PC-3 (cell line): Measurements from ENCODE around the gene AIRE. TPM values are rescaled to one million over a fixed set of nuclear protein-coding genes. Genes with fewer than 3 reads are reported as not detected.

Source experiments
- ATAC-seq: fragments of 200-7000 bp; cut with Tn5 transposase; 2 replicates; pipeline ENCODE4 v1.9.1; 2020; ENCODE audit warnings: mild to moderate bottlenecking, moderate library complexity
- BruUV-seq: library from RNA; stranded (reverse); fragments of 400-500 nt; replicated peaks from 2 replicates; lab custom pipeline; 2021; lab: Mats Ljungman, UMichigan
- CTCF ChIA-PET: fragments of 300-600 bp; sonication (Branson Sonifier 250); formaldehyde crosslinking; loops from one replicate; lab custom pipeline; 2022; ENCODE audit warnings: antibody characterized with exemption; lab: Charles Lee
- POLR2A ChIA-PET: fragments of 300-600 bp; sonication (Branson Sonifier 250); formaldehyde crosslinking; loops from one replicate; lab custom pipeline; 2022; ENCODE audit warnings: antibody characterized with exemption; ENCODE audit not compliant: unreplicated experiment; lab: Charles Lee
- DNase-seq: peaks from one replicate; pipeline ENCODE4 v3.0.0-alpha.2; 2015
- H2AFZ ChIP-seq: fragments of 300-600 bp; sonication (generic); 2 replicates; pipeline ENCODE4 v1.6.0; 2016; ENCODE audit warnings: antibody characterized with exemption, low read length
- H3F3A ChIP-seq: fragments of 300-600 bp; sonication (generic); one replicate; pipeline ENCODE4 v1.6.0; 2017; ENCODE audit warnings: antibody characterized with exemption, low read length, control low read depth, mild to moderate bottlenecking; ENCODE audit not compliant: unreplicated experiment
- H3K27ac ChIP-seq: fragments of 300-600 bp; sonication (generic); 2 replicates; pipeline ENCODE4 v1.5.1; 2016; ENCODE audit warnings: mild to moderate bottlenecking, low read length
- H3K27me3 ChIP-seq: fragments of 300-600 bp; sonication (generic); 2 replicates; pipeline ENCODE4 v1.6.1; 2016; ENCODE audit warnings: low read length, mixed read lengths
- H3K36me3 ChIP-seq: fragments of 300-600 bp; sonication (generic); 2 replicates; pipeline ENCODE4 v1.6.1; 2016; ENCODE audit warnings: low read depth, mixed run types, low read length, mixed read lengths
- H3K4me1 ChIP-seq: fragments of 300-600 bp; sonication (generic); 2 replicates; pipeline ENCODE4 v1.5.1; 2016; ENCODE audit warnings: low read length; ENCODE audit not compliant: insufficient read depth
- H3K4me2 ChIP-seq: fragments of 300-600 bp; sonication (generic); 2 replicates; pipeline ENCODE4 v1.6.0; 2016; ENCODE audit warnings: low read length
- H3K4me3 ChIP-seq: fragments of 300-600 bp; sonication (generic); 2 replicates; pipeline ENCODE4 v1.5.1; 2016; ENCODE audit warnings: mild to moderate bottlenecking, low read length, mixed read lengths
- H3K79me2 ChIP-seq: fragments of 300-600 bp; sonication (generic); 2 replicates; pipeline ENCODE4 v1.6.1; 2017; ENCODE audit warnings: low read length, mixed read lengths
- H3K9ac ChIP-seq: fragments of 300-600 bp; sonication (generic); 2 replicates; pipeline ENCODE4 v1.6.0; 2016; ENCODE audit warnings: mild to moderate bottlenecking, low read length
- H3K9me2 ChIP-seq: fragments of 300-600 bp; sonication (generic); replicated peaks from 2 replicates; pipeline ENCODE4 v1.6.1; 2016; ENCODE audit warnings: mixed run types, low read length, mixed read lengths
- H3K9me3 ChIP-seq: fragments of 300-600 bp; sonication (generic); 2 replicates; pipeline ENCODE4 v1.6.1; 2016; ENCODE audit warnings: low read length, mixed read lengths
- H4K20me1 ChIP-seq: fragments of 300-600 bp; sonication (generic); 2 replicates; pipeline ENCODE4 v1.6.1; 2016; ENCODE audit warnings: low read length, mixed read lengths
- CTCF ChIP-seq: fragments of 300-600 bp; sonication (generic); conservative IDR thresholded peaks from 2 replicates; pipeline ENCODE4 v1.5.1; 2017; ENCODE audit warnings: antibody characterized with exemption, low read depth, mild to moderate bottlenecking, low read length
- EZH2 ChIP-seq: fragments of 300-600 bp; sonication (generic); IDR thresholded peaks from one replicate; pipeline ENCODE4 v1.6.1; 2017; ENCODE audit warnings: antibody characterized with exemption, mild to moderate bottlenecking, low read length; ENCODE audit not compliant: unreplicated experiment
- EZH2phosphoT487 ChIP-seq: fragments of 300-600 bp; sonication (generic); IDR thresholded peaks from 2 replicates; pipeline ENCODE4 v1.6.1; 2018; ENCODE audit warnings: mild to moderate bottlenecking, antibody characterized with exemption, low read length, borderline replicate concordance
- intact Hi-C: fragments of 100-400 bp; cut with micrococcal nuclease; formaldehyde crosslinking; loops from 2 replicates; pipeline ENCODE4 v1.9.0; 2023
- total RNA-seq: library from RNA; depleted of rRNA; stranded (reverse); fragments of >200 nt; gene quantifications from 2 replicates; pipeline ENCODE4 v1.2.3, GENCODE V29; 2014

AIRE gene
- total RNA-seq, 1 experiment from 2014 or later = not detected

DNA sequence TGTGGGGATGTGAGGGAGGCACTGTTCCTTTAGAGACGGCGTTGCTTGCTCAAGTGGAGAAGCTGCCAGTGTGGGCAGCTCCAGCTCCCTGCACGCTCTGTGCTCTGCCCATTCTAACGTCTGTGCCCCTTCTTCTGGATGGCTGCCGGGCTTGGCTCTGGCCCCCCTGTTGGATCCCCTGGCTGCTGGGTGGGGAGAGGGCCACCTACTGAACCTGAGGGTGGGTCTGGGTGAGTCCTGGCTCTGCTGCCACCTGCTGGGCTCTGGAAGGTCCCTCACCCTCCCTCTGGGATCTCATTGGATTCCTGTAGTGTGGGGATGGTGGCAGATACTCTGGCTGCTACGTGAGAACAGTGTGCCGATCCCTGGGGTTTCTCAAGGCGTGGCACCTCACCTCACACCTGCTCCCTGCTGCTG is 19.2 kb downstream of the AIRE start:
- no peaks in the 10 kb centered on the region for H3K27me3 ChIP-seq
- no peaks in the 10 kb centered on the region for H3K9me2 ChIP-seq
- DNase-seq (peak; percentile 51), ATAC-seq (peak; percentile 45; the same call in 1 of the 2 replicates)
- ChIA-PET POLR2A (no interaction called here), CTCF (no interaction called here)
- BruUV-seq = no TSS peak
- H3K27ac ChIP-seq = no peak overlapping the region
- peaks cover 10% of the 10 kb centered on the region for H3K36me3 ChIP-seq
- H3K9ac ChIP-seq = no peak overlapping the region
- peaks cover 22% of the 10 kb centered on the region for H3K4me1 ChIP-seq
- intact Hi-C loops = no loop called here
- no peak overlapping the region for H3K4me3 ChIP-seq
- no peak for TF ChIP-seq EZH2
- peak; percentile 83 for TF ChIP-seq CTCF
- no peak for TF ChIP-seq EZH2phosphoT487
- H4K20me1 ChIP-seq = peaks cover 32% of the 10 kb centered on the region
- H3K79me2 ChIP-seq = peaks cover 62% of the 10 kb centered on the region
- no peaks in the 10 kb centered on the region for H3K9me3 ChIP-seq
- H2AFZ ChIP-seq = no peak overlapping the region
- H3F3A ChIP-seq = no peaks in the 10 kb centered on the region
- H3K4me2 ChIP-seq = no peak overlapping the region

GRCh38 chr21:44305691-44306090 is 20.0 kb downstream of the AIRE start:
- ChIA-PET CTCF (no interaction called here), POLR2A (no interaction called here)
- H3K79me2 ChIP-seq = peaks cover 56% of the 10 kb centered on the region
- no peaks in the 10 kb centered on the region for H3K27me3 ChIP-seq
- intact Hi-C loops = no loop called here
- DNase-seq = no peak
- H3K9me2 ChIP-seq = no peaks in the 10 kb centered on the region
- H4K20me1 ChIP-seq = peaks cover 30% of the 10 kb centered on the region
- H3K9ac ChIP-seq = no peak overlapping the region
- no peaks in the 10 kb centered on the region for H3F3A ChIP-seq
- no peak overlapping the region for H2AFZ ChIP-seq
- no peak for ATAC-seq
- no peak overlapping the region for H3K4me2 ChIP-seq
- no peak overlapping the region for H3K4me3 ChIP-seq
- H3K27ac ChIP-seq = no peak overlapping the region
- no peaks in the 10 kb centered on the region for H3K9me3 ChIP-seq
- TF ChIP-seq EZH2phosphoT487 (no peak), EZH2 (no peak), CTCF (no peak)
- peaks cover 10% of the 10 kb centered on the region for H3K36me3 ChIP-seq
- peaks cover 22% of the 10 kb centered on the region for H3K4me1 ChIP-seq
- no TSS peak for BruUV-seq

DNA sequence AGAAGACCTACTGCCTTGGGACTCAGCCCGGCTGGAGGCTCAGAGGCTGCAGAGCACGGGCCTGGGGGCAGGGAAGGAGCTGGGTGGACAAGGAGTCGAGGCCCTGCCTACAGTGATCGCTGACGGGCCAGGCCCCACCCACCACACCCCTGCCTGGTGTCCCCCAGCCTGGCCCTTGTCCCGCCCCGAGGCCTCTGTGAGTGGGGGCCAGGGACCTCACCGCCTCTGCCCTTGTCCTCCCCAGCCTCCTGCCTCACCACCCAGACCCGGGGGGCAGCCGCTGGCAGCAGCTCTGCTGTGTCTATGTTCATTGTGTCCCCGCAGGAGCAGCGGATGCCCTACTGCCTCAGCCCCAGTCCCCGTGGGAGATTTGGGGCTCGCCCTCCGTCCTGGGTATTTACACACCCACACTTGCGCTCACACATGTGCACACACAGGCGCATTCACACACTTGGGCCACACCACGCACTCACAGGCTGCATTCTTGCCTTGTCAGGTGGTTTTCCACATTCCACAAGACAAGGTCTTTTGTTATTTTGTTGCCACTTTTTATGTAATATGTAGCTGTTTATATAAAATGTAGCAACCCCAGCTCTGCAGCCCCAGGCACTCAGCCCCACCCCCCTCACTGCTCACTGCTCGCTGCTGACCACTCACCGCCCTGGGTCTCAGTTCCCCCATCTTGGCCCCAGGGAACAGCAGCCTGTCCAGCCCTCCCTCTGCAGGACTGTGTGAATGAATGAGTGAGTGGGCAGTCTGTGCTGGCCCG is 21.4 kb downstream of the AIRE start:
- Histone ChIP-seq H2AFZ (no peak overlapping the region), H3F3A (no peaks in the 10 kb centered on the region), H3K27me3 (no peaks in the 10 kb centered on the region), H3K9me2 (no peaks in the 10 kb centered on the region), H3K36me3 (peaks cover 16% of the 10 kb centered on the region), H3K4me3 (no peak overlapping the region), H3K79me2 (peaks cover 42% of the 10 kb centered on the region), H3K27ac (no peak overlapping the region), H4K20me1 (peaks cover 16% of the 10 kb centered on the region), H3K4me1 (peaks cover 8% of the 10 kb centered on the region; the same call in 1 of the 2 replicates), H3K9ac (no peak overlapping the region), H3K9me3 (no peaks in the 10 kb centered on the region), H3K4me2 (no peak overlapping the region)
- no peak for ATAC-seq
- TF ChIP-seq EZH2phosphoT487 (no peak), EZH2 (no peak), CTCF (no peak)
- intact Hi-C loops = no loop called here
- no TSS peak for BruUV-seq
- no peak for DNase-seq
- ChIA-PET CTCF (no interaction called here), POLR2A (no interaction called here)
